Esophagus muscularis mucosa (tissue), 3 donors: Measurements from ENCODE around the gene NEK7.

ENCODE experiments used
- CTCF ChIP-seq, 3 experiments: fragments of 200-600 bp in 2 of 3; fragments of 450-650 bp in 1 of 3; sonication (generic) in 2 of 3; IDR thresholded peaks; one replicate each; pipeline ENCODE4 v1.5.1; 2017 to 2019; ENCODE audit warnings: antibody characterized with exemption in 3 of 3, mild to moderate bottlenecking in 2 of 3, moderate library complexity in 1 of 3
- POLR2A ChIP-seq: fragments of 450-650 bp; IDR thresholded peaks from one replicate; pipeline ENCODE4 v1.6.1; 2017; ENCODE audit warnings: antibody characterized with exemption, moderate library complexity, mild to moderate bottlenecking, low read depth
- POLR2AphosphoS5 ChIP-seq, 2 donors: sonication (generic); formaldehyde crosslinking; IDR thresholded peaks; one replicate each; pipeline ENCODE4 v1.6.1; 2017; ENCODE audit warnings: antibody characterized with exemption in 2 of 2

GRCh38 chr1:198330982-198331615, 174.3 kb downstream of the NEK7 start:
- no peak for TF ChIP-seq CTCF (IDR thresholded peaks at IDR 0.05)
- TF ChIP-seq POLR2A, result no peak
- TF ChIP-seq POLR2AphosphoS5 (IDR thresholded peaks at IDR 0.05), result no peak
